Gastroesophageal sphincter (tissue), 4 donors: ENCODE data around the gene SLC25A47. TPM values are rescaled to one million over a fixed set of nuclear protein-coding genes. Genes with fewer than 3 reads are reported as not detected.

Experiments
- ATAC-seq: fragments of 150-250 bp; one replicate; pipeline ENCODE4 v1.9.1; 2016; ENCODE audit warnings: mild to moderate bottlenecking, moderate library complexity
- H3K27ac ChIP-seq, 4 donors: fragments of 200-600 bp; sonication (generic) in 3 of 4; 1 replicate in 3 of 4; 2 replicates in 1 of 4; pipeline ENCODE4 v1.5.1; 2016 to 2019
- H3K27me3 ChIP-seq: fragments of 200-600 bp; sonication (generic); one replicate; pipeline ENCODE4 v1.5.1; 2019
- H3K36me3 ChIP-seq, 2 donors: fragments of 200-600 bp; sonication (generic); one replicate each; pipeline ENCODE4 v1.5.1; 2019; ENCODE audit warnings: control low read depth in 1 of 2
- H3K4me1 ChIP-seq, 3 donors: fragments of 200-600 bp; sonication (generic); 1 replicate in 2 of 3; 2 replicates in 1 of 3; pipeline ENCODE4 v1.5.1; 2016 to 2019; ENCODE audit warnings: control low read depth in 2 of 3
- H3K4me3 ChIP-seq, 2 donors: fragments of 200-600 bp; sonication (generic); one replicate each; pipeline ENCODE4 v1.5.1; 2019; ENCODE audit warnings: mild to moderate bottlenecking in 1 of 2, moderate library complexity in 1 of 2
- H3K9me3 ChIP-seq, 3 donors: fragments of 200-600 bp; sonication (generic); one replicate each; pipeline ENCODE4 v1.5.1; 2017 to 2019; ENCODE audit warnings: control low read depth in 2 of 3
- EP300 ChIP-seq: sonication (generic); formaldehyde crosslinking; IDR thresholded peaks from one replicate; pipeline ENCODE4 v1.6.1; 2017; ENCODE audit warnings: antibody characterized with exemption, mild to moderate bottlenecking
- POLR2A ChIP-seq, 2 donors: fragments of 450-650 bp; IDR thresholded peaks; one replicate each; pipeline ENCODE4 v1.6.1; 2017; ENCODE audit warnings: antibody characterized with exemption in 2 of 2, mild to moderate bottlenecking in 2 of 2, moderate library complexity in 1 of 2
- POLR2AphosphoS5 ChIP-seq: sonication (generic); formaldehyde crosslinking; IDR thresholded peaks from one replicate; pipeline ENCODE4 v1.6.1; 2017; ENCODE audit warnings: antibody characterized with exemption
- WGBS, 2 donors: methylation state at CpG; one replicate each; pipeline ENCODE4 v1.1.5; 2018; ENCODE audit warnings: low coverage in 1 of 2; 5-methylcytosine and 5-hydroxymethylcytosine counted together
- total RNA-seq, 4 donors: library from RNA; depleted of rRNA; stranded (reverse); fragments of >200 nt; gene quantifications; one replicate each; pipeline ENCODE4 v1.1.0, GENCODE V29; 2016
- TF ChIP-seq, protein P1 (sequence below), 4 experiments: fragments of 200-600 bp in 2 of 4; fragments of 450-650 bp in 2 of 4; sonication (generic) in 1 of 4; IDR thresholded peaks; one replicate each; pipeline ENCODE4 v1.5.1; 2017 to 2019; ENCODE audit warnings: antibody characterized with exemption in 4 of 4, mild to moderate bottlenecking in 2 of 4, moderate library complexity in 2 of 4

SLC25A47 gene
- total RNA-seq, 4 donors from 2014 or later = 0.31 TPM; not detected in 3

- peaks cover 0 to 73% (median 18%) of the 10 kb centered on the region in 3 donors for H3K4me1 ChIP-seq
Measured at GRCh38 chr14:100303925-100304324, 19.2 kb upstream of the SLC25A47 start.

DNA sequence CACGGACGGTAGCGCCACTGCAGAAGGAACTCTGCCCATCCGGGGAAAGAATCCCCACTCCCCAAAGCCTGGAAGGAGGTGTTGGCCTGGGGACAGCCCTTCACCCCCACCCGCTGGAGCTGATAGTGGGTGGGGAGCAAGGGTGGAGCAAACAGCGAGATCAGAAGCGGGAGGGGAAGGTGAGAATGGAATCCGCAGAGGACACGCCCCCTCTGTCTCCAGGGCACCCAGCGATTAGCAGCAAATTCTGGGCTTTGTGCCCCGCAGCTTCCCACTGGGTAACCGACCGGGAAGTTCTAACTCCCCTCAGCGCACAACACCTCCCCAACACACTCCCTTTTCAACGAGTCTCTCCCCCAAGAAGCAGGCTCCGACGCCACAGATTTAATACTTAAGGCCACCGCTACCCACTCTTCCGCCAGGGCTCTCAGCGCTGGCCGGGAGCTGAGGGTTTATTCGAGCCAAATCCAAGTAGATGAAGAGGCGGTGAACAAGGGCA is 18.3 kb upstream of the SLC25A47 start:
- WGBS, 2 donors = 16% methylated on average over 8 of the region's 23 CpGs; no CpG with 5 or more reads in 1 of the 2 donors
- peak; percentile 6 for ATAC-seq
- peak; percentile 8 for TF ChIP-seq POLR2AphosphoS5
- TF ChIP-seq EP300 = no peak
- TF ChIP-seq POLR2A (IDR thresholded peaks at IDR 0.05) = peak in 1 of 2 donors; percentile 26
- TF ChIP-seq, protein P1, sequence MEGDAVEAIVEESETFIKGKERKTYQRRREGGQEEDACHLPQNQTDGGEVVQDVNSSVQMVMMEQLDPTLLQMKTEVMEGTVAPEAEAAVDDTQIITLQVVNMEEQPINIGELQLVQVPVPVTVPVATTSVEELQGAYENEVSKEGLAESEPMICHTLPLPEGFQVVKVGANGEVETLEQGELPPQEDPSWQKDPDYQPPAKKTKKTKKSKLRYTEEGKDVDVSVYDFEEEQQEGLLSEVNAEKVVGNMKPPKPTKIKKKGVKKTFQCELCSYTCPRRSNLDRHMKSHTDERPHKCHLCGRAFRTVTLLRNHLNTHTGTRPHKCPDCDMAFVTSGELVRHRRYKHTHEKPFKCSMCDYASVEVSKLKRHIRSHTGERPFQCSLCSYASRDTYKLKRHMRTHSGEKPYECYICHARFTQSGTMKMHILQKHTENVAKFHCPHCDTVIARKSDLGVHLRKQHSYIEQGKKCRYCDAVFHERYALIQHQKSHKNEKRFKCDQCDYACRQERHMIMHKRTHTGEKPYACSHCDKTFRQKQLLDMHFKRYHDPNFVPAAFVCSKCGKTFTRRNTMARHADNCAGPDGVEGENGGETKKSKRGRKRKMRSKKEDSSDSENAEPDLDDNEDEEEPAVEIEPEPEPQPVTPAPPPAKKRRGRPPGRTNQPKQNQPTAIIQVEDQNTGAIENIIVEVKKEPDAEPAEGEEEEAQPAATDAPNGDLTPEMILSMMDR (IDR thresholded peaks at IDR 0.05) = no peak
- peaks cover 0 to 75% (median 18%) of the 10 kb centered on the region in 3 donors for H3K4me1 ChIP-seq
- H3K27me3 ChIP-seq = no peaks in the 10 kb centered on the region
- H3K36me3 ChIP-seq = no peaks in the 10 kb centered on the region
- peak overlapping the region; percentile 53 to 95 (median 84) for H3K27ac ChIP-seq
- H3K4me3 ChIP-seq = peak overlapping the region; percentile 73 to 98
- no peaks in the 10 kb centered on the region for H3K9me3 ChIP-seq

More at GRCh38 chr14:100303925-100304324, 19.2 kb upstream of the SLC25A47 start:
- WGBS, 2 donors = 75% methylated on average over 1 of the region's 4 CpGs; no CpG with 5 or more reads in 1 of the 2 donors
- ATAC-seq = no peak
- Histone ChIP-seq H3K9me3 (no peaks in the 10 kb centered on the region), H3K27ac (peak overlapping the region in 3 of 4 donors; percentile 13 to 91 (median 78)), H3K4me3 (no peak overlapping the region), H3K27me3 (no peaks in the 10 kb centered on the region), H3K36me3 (peaks cover 0 to 3% of the 10 kb centered on the region in 2 donors)
- TF ChIP-seq POLR2A (IDR thresholded peaks at IDR 0.05) = no peak

DNA sequence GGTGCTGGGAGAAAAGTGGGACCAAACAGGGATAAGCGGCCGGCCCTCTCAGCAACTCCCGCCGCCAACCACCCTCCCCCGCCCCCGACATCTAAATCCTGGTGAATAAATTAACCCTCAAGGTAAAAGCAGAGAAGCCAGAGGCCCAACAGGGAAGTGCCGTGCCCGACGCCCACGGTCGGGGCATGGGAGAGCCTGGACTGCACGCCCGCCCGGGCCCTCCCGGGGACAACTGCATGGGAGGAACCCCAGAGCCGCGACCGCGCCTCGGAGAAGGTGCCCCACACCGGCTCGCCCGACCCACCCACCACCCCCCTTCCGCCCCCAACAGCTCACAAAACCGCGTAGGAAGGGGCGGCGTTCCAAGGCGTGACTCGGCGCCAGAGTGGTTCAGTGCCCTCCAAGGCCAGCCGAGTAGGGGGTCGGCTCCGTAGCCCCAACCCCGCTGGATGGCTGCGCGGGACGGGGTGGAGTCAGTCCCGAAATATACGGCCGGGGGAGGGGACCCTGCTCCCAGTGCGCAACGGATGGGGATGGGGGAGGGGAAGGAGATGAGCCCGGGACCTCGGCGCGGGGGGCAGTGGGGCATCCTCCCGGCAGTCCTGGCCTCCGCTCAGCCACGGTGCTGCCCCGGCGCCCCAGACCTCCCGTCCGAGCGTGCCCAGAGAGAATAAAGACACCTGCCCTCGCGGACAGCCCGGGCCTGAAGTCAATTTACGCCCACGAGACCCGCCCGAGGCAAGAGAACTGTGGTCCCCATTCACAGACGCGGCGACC is 17.6 kb upstream of the SLC25A47 start:
- ATAC-seq = peak; percentile 2
- H3K9me3 ChIP-seq = no peaks in the 10 kb centered on the region
- H3K4me1 ChIP-seq = peaks cover 0 to 73% (median 18%) of the 10 kb centered on the region in 3 donors
- 0% methylated on average over 4 of the region's 65 CpGs; no CpG with 5 or more reads in 1 of the 2 donors for WGBS, 2 donors
- peak overlapping the region; percentile 73 to 98 for H3K4me3 ChIP-seq
- no peaks in the 10 kb centered on the region for H3K27me3 ChIP-seq
- H3K36me3 ChIP-seq = no peaks in the 10 kb centered on the region
- TF ChIP-seq POLR2AphosphoS5 (no peak), POLR2A (IDR thresholded peaks at IDR 0.05) (no peak), EP300 (no peak)
- TF ChIP-seq, protein P1 (IDR thresholded peaks at IDR 0.05) = no peak
- peak overlapping the region; percentile 53 to 95 (median 84) for H3K27ac ChIP-seq

DNA sequence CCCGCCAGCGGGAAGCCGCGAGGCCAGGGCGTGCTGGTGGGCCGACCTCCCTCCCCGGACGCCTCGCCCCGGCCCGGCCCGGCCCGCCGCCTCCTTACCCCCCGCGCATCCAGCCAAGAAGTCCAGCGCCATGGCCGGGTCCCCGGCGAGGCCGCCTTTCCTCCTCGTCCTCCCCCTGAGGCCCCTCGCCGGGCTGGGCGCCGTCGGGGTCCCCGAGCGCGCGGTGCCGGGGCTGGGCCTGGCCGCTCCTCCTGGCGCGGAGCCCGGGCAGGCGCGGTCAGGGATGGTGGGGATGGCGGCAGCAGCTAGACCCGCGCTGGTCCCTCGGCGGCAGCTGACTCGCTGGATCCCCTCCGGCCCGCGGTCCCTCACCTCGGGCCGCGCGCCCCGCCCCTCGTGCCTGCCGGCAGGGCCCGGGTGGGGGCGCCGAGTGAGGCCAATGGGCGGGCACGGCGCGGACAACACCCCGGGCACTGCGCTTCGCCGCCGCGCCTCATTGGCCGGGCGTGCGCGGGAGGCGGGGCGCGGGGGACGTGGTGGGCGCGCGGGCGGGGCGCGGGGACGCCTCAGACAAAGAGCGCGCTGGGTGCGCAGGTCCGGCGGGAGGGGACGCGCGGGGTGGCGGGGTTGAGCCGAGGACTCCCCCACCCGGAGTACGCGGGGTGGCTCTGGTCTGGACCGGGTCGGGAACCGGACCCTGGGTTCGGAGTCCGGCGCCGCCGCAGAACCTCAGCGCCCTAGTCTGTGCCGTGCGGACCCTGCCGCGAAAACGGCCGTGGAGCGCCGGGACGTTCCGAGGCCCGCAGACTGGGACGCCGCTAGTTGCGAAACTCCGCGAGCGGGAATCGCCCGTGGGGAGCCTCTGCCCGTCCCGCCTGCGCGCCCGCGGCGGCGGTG is 16.8 kb upstream of the SLC25A47 start, which contains the start of gene SLC25A29:
Gene SLC25A29 (minus strand): TSS at position 344 of the 897 bp plus-strand sequence. CDS start 212 bp downstream, at position 132.
- peak; percentile 72 for TF ChIP-seq POLR2AphosphoS5
- TF ChIP-seq POLR2A (IDR thresholded peaks at IDR 0.05) = peak; percentile 79 to 86
- TF ChIP-seq, protein P1 (IDR thresholded peaks at IDR 0.05) = no peak
- Histone ChIP-seq H3K27ac (peak within 1 kb of the TSS; percentile 53 to 95 (median 84)), H3K4me3 (peak within 1 kb of the TSS; percentile 73 to 98), H3K27me3 (no peaks in the 10 kb centered on the region), H3K4me1 (peaks cover 0 to 73% (median 18%) of the 10 kb centered on the region in 3 donors), H3K9me3 (no peaks in the 10 kb centered on the region), H3K36me3 (no peaks in the 10 kb centered on the region)
- peak; percentile 94 for ATAC-seq
- WGBS, 2 donors = no CpG with 5 or more reads among the region's 131 CpGs
